Choroid plexus epithelial cell (primary cell): ENCODE data around the gene SPECC1L.

ENCODE experiments used
- DNase-seq: peaks from one replicate; pipeline ENCODE4 v3.0.0-alpha.2; 2010; ENCODE audit warnings: low read depth
- H3K4me3 ChIP-seq: 2 replicates; pipeline ENCODE4 v1.5.1; 2011; ENCODE audit warnings: low read depth, mild to moderate bottlenecking, control low read depth, low read length, moderate library complexity
- TF ChIP-seq, protein P1 (sequence below): conservative IDR thresholded peaks from 2 replicates; pipeline ENCODE4 v1.5.1; 2011; ENCODE audit warnings: low read depth, mild to moderate bottlenecking, control low read depth, inconsistent platforms, low read length, moderate library complexity

The SPECC1L gene

DNA sequence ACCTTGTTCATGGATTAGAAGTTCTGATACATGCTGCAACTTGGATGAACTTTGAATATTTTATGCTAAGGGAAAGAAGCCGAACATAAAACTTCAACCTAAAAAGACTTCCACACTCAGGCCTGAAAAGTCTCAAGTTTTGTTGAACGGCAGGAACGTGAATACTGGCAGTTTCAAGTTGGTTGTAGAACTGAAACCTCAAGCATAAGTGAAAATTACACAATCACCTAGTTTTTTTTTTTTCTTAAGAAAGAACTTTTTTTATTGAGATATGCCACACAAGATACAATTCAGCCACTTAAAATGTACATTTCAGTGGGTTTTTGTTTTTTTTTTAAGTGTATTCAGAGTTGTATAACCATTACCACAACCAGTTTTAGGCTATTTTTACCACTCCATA, 106.0 kb downstream of the SPECC1L start:
- TF ChIP-seq, protein P1, sequence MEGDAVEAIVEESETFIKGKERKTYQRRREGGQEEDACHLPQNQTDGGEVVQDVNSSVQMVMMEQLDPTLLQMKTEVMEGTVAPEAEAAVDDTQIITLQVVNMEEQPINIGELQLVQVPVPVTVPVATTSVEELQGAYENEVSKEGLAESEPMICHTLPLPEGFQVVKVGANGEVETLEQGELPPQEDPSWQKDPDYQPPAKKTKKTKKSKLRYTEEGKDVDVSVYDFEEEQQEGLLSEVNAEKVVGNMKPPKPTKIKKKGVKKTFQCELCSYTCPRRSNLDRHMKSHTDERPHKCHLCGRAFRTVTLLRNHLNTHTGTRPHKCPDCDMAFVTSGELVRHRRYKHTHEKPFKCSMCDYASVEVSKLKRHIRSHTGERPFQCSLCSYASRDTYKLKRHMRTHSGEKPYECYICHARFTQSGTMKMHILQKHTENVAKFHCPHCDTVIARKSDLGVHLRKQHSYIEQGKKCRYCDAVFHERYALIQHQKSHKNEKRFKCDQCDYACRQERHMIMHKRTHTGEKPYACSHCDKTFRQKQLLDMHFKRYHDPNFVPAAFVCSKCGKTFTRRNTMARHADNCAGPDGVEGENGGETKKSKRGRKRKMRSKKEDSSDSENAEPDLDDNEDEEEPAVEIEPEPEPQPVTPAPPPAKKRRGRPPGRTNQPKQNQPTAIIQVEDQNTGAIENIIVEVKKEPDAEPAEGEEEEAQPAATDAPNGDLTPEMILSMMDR, result no peak
- no peak for DNase-seq

DNA sequence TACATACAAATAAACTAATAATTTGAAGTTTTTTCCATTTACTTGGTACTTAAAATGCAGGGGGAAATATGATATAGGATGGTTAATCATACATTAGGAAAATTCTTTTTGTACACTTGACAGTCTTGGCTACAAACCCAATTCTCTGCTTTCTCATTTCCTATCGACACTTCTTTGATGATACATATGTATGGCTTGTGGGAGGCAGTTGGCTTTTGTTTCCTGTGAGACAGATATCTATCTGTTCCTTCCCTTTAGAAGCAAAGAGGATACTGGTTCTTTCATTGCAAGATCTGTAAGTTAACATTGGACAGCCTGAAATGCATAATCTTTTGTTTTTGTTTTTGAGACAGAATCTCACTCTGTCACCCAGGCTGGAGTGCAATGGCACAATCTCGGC, 108.9 kb downstream of the SPECC1L start:
- DNase-seq, result peak; percentile 30
- H3K4me3 ChIP-seq, result no peak overlapping the region

More for the DNA sequence above, 106.0 kb downstream of the SPECC1L start:
- no peak overlapping the region for H3K4me3 ChIP-seq

DNA sequence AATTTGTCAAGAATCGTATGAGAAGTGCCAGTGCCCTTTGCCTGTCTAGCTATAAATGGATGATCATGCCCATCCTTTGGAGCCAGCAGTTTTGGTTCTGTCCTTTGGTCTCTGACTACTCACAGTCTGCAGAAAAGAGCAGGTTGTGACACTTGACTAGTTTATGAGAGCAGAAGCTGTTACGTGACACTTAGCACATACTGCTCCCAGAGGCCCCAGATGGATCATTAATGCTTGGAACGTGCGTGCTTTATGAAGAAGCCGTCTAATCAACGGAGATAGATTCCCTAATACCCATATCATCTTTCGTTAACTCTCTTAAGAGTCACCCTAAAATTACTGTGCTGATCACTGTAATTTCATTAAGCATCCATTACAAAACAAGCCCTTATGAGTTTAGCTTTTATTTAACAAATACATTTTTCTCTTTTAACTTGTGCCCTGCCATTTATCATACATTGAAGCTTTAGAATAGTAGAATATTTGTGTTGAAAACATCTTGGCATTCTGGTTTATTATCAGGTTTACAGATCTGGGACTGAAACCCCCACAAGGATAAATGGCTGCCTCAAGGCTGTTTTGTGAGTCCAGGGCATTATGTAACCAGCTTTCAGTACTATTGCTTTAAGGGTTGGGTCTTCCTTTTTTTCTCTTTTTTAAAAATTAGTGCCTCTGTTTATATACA, 109.7 kb downstream of the SPECC1L start:
- DNase-seq, result no peak
- no peak overlapping the region for H3K4me3 ChIP-seq
- TF ChIP-seq, protein P1, result no peak

More for the DNA sequence above, 108.9 kb downstream of the SPECC1L start:
- TF ChIP-seq, protein P1, result no peak

- DNase-seq, result no peak
- no peak overlapping the region for H3K4me3 ChIP-seq
- TF ChIP-seq, protein P1, result no peak
Measured at GRCh38 chr22:24380905-24381230, 110.2 kb downstream of the SPECC1L start.

GRCh38 chr22:24383061-24383460, 112.4 kb downstream of the SPECC1L start:
- no peak overlapping the region for H3K4me3 ChIP-seq
- DNase-seq, result no peak
- TF ChIP-seq, protein P1, result no peak

- TF ChIP-seq, protein P1, result no peak
- DNase-seq, result no peak
- H3K4me3 ChIP-seq, result no peak overlapping the region
Measured at GRCh38 chr22:24384131-24384530, 113.5 kb downstream of the SPECC1L start.

- no peak for DNase-seq
- H3K4me3 ChIP-seq, result no peak overlapping the region
- TF ChIP-seq, protein P1, result no peak
Measured at GRCh38 chr22:24386937-24387471, 116.4 kb downstream of the SPECC1L start.
